ENCODE results near the gene DDR2.

DNA sequence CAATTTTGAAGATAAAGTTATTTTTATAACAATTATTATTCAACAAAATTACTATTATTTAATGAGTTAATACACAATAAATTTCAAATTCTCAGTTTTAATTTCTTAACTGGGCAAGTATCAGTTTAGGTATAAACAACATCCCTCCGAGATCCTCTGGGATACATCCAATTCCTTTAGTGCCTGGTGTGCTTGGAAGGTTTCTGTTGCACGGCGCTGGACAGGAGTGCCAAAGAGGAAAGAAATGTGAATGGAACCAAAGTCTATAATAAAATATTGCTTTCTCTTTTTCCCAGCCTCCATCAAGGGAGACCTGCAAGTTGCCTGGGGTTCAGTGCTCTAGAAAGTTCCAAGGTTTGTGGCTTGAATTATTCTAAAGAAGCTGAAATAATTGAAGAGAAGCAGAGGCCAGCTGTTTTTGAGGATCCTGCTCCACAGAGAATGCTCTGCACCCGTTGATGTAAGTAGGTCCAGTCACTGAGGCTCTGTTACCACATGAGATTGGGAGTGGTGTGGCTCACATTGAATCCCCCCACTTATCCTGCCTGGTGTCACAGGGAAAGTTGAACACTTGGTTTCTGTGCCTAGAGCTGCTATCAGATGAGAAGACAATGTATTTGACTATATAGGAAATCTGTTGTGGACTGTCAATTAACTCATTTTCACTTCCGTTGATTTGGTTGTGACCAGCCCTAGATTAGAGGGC is 22.8 kb downstream of the DDR2 start:
- TF ChIP-seq ZNF384 (IDR thresholded peaks at IDR 0.05) (no peak), FOXK2 (IDR thresholded peaks at IDR 0.05) (no peak), BHLHE40 (IDR thresholded peaks at IDR 0.05; ENCODE audit: borderline replicate concordance) (no peak), SP1 (IDR thresholded peaks at IDR 0.05) (no peak), ARNT (IDR thresholded peaks at IDR 0.05) (no peak), FOXA1 (IDR thresholded peaks at IDR 0.05) (no peak), L3MBTL2 (conservative IDR thresholded peaks at IDR 0.05) (no peak)
- TF ChIP-seq, protein P1, sequence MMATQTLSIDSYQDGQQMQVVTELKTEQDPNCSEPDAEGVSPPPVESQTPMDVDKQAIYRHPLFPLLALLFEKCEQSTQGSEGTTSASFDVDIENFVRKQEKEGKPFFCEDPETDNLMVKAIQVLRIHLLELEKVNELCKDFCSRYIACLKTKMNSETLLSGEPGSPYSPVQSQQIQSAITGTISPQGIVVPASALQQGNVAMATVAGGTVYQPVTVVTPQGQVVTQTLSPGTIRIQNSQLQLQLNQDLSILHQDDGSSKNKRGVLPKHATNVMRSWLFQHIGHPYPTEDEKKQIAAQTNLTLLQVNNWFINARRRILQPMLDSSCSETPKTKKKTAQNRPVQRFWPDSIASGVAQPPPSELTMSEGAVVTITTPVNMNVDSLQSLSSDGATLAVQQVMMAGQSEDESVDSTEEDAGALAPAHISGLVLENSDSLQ (IDR thresholded peaks at IDR 0.05) = no peak

Data from HEK293T (cell line).